Measurements from ENCODE around the gene NPEPL1.

DNA sequence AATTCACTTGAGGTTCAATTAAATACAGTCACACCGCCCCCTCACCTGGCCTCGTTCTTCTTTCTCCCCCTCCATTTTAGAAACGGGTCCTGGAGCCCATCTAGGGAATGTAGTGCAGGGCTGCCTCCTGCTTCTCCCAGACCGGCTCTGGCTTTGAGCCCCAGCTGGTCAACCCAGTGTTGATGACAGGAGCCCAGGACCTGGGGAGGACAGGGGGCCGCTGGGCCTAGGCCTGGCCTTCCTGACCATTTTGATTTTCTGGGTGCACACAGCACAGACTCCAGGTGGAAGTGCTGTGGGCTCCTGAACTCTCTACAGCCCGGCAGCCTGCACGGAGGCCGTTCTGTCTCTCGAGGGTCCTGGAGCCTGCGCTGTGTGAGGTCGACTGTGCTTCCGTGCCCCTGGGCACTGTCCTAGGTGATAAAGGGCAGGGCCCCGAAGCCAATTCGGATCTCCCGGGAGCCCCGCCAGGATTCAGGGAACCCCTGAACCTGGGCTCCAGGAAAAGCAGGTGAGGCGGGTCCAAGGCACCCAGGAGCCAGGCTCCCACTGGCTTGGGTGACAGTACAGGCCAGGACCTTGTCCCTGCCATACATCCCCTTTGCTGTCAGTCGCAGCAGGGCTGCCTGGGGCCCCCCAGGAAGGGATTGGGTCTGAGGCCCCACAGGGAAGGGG is 23.3 kb downstream of the NPEPL1 start:
- TF ChIP-seq, protein P1, sequence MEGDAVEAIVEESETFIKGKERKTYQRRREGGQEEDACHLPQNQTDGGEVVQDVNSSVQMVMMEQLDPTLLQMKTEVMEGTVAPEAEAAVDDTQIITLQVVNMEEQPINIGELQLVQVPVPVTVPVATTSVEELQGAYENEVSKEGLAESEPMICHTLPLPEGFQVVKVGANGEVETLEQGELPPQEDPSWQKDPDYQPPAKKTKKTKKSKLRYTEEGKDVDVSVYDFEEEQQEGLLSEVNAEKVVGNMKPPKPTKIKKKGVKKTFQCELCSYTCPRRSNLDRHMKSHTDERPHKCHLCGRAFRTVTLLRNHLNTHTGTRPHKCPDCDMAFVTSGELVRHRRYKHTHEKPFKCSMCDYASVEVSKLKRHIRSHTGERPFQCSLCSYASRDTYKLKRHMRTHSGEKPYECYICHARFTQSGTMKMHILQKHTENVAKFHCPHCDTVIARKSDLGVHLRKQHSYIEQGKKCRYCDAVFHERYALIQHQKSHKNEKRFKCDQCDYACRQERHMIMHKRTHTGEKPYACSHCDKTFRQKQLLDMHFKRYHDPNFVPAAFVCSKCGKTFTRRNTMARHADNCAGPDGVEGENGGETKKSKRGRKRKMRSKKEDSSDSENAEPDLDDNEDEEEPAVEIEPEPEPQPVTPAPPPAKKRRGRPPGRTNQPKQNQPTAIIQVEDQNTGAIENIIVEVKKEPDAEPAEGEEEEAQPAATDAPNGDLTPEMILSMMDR (IDR thresholded peaks at IDR 0.05): no peak
- no peak for TF ChIP-seq POLR2A (IDR thresholded peaks at IDR 0.05)
